HG02885 (cell line): Measurements from ENCODE around the gene TTC17.
"Not testable (repeated sequence)": the region's sequence is repeated elsewhere in the genome, so short reads cannot be mapped to it uniquely, and the experiment has no call there.

Source experiments
- ATAC-seq: cut with Tn5 transposase; IDR thresholded peaks from one replicate; pipeline ENCODE4 v1.9.1; 2021; ENCODE audit warnings: mild to moderate bottlenecking; ENCODE audit not compliant: unreplicated experiment, poor library complexity

Gene TTC17

GRCh38 chr11:43382614-43383013 is 23.9 kb downstream of the TTC17 start:
- ATAC-seq, result no peak

GRCh38 chr11:43384393-43384792 is 25.7 kb downstream of the TTC17 start:
- ATAC-seq, result no peak

- peak; percentile 69 for ATAC-seq
Observed at GRCh38 chr11:43392713-43393112, 34.0 kb downstream of the TTC17 start.

GRCh38 chr11:43393765-43394355 is 35.1 kb downstream of the TTC17 start:
- no peak for ATAC-seq

- ATAC-seq, result no peak
Observed at GRCh38 chr11:43396617-43397016, 37.9 kb downstream of the TTC17 start.

- no peak for ATAC-seq
Observed at GRCh38 chr11:43397251-43397650, 38.5 kb downstream of the TTC17 start.

GRCh38 chr11:43399983-43400630 is 41.4 kb downstream of the TTC17 start:
- no peak for ATAC-seq

- no peak for ATAC-seq
Observed at GRCh38 chr11:43401252-43401651, 42.5 kb downstream of the TTC17 start.

- not testable (repeated sequence) for ATAC-seq
Observed at GRCh38 chr11:43401811-43402210, 43.1 kb downstream of the TTC17 start.

- no peak for ATAC-seq
Observed at GRCh38 chr11:43403357-43404231, 44.9 kb downstream of the TTC17 start.

- ATAC-seq, result no peak
Observed at GRCh38 chr11:43404406-43404805, 45.7 kb downstream of the TTC17 start.

GRCh38 chr11:43404836-43405479 is 46.2 kb downstream of the TTC17 start:
- ATAC-seq, result no peak

- ATAC-seq, result no peak
Observed at GRCh38 chr11:43408277-43408676, 49.6 kb downstream of the TTC17 start.

GRCh38 chr11:43410394-43410793 is 51.7 kb downstream of the TTC17 start:
- no peak for ATAC-seq

GRCh38 chr11:43418197-43418596 is 59.5 kb downstream of the TTC17 start:
- no peak for ATAC-seq

- ATAC-seq, result peak; percentile 78
Observed at GRCh38 chr11:43419460-43419859, 60.7 kb downstream of the TTC17 start.

GRCh38 chr11:43427971-43428370 is 69.3 kb downstream of the TTC17 start:
- ATAC-seq, result no peak

GRCh38 chr11:43430916-43431315 is 72.2 kb downstream of the TTC17 start:
- not testable (repeated sequence) for ATAC-seq

- ATAC-seq, result no peak
Observed at GRCh38 chr11:43434893-43435292, 76.2 kb downstream of the TTC17 start.

GRCh38 chr11:43440486-43440885 is 81.8 kb downstream of the TTC17 start:
- no peak for ATAC-seq

GRCh38 chr11:43443811-43444210 is 85.1 kb downstream of the TTC17 start:
- ATAC-seq, result no peak
